Measurements from ENCODE around the gene MOB2.
A peak's percentile ranks its signal among the peaks of the same experiment; 100 is the strongest.

MOB2 gene

DNA sequence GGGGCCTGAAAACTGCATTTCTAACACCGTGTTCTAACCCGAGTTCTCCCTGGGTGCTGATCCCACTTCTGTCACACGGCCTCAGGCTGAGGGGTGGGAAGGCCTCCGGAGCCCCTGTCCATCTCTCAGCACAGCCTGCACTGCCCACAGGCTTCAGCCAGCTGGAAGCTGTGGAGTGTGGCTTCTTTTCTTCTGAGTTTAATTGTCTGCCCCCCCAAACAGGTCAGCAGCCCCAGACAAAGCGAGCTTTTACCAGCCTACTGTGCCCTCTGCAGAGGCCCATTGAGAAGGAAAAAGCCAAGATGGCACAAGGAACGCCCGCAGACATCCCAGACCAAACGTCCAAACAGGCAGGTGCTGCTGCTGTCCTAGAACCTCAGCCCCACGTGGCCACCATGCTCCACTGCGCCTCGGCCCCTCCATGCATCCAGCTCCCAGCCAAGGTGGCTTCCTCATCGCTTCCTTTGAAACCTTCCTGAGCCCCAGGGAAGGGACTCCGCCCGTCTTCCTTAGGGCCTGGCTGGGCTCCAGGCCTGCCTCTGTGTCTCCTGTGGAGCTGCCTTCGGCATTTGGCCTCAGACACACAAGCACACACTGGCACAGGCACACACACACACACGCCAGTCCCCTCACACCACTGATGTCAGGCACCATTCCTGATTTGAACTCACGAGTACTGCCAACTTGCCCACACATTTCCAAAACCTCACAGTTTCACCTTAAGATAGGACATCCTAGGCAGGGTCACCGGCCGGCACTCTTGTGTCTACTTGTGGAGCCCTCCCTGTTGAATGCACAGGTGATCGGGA lies 1.7 kb downstream of the MOB2 start:
- no peak for DNase-seq

DNA sequence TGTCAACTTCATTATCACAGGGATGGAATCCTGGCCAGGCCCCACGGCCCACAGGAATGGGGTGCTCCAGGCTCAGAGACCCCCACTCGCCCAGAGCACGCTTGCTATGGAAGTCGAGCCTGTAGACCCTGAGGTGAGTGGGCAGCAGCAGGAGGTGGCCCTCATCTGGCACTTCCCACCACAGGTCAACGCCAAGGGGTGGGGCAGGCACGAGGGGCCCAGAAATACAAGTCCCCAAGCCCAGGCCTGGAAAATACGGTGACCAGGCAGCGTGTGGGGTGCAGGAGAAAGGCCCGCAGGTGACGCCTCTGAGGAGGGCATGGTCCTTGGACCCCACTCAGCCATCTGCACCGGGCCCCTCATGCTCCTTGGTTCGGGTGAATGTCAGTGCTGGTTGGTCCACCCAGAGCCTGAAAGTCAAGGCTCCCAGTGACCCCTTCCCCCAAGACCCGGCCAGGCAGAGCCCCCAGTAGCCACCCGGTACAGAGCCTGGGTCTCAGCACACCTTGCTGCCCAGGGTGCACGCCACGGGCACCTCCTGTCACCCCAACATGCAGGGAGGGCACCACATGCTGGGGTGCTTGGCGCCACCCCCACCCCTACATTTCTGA lies 2.4 kb downstream of the MOB2 start:
- no peak for DNase-seq

DNA sequence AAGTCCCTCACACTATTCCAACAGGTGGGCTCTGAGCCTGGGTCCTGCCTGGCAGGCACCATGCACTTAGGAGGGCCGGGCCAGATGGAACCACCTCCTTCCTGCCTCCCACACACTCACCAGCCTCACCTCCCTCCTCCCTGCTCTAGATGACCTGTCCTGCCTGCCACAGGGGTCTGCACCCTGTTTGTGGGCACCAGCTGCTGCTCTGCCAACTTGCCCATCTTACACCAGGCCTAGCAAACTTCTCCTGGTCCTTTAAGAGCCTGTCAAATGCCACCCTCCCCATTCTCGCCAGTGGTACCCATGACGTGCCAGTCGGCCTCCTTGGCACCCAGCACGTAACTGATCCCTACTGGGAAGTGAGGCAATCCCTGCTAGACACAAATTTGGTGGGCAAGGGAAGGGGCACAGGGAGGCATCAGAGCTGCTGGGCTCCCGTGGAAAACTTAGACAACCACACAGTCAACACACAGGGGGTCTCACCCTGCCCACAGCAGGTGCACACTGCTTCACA lies 3.1 kb downstream of the MOB2 start:
- no peak for DNase-seq

DNA sequence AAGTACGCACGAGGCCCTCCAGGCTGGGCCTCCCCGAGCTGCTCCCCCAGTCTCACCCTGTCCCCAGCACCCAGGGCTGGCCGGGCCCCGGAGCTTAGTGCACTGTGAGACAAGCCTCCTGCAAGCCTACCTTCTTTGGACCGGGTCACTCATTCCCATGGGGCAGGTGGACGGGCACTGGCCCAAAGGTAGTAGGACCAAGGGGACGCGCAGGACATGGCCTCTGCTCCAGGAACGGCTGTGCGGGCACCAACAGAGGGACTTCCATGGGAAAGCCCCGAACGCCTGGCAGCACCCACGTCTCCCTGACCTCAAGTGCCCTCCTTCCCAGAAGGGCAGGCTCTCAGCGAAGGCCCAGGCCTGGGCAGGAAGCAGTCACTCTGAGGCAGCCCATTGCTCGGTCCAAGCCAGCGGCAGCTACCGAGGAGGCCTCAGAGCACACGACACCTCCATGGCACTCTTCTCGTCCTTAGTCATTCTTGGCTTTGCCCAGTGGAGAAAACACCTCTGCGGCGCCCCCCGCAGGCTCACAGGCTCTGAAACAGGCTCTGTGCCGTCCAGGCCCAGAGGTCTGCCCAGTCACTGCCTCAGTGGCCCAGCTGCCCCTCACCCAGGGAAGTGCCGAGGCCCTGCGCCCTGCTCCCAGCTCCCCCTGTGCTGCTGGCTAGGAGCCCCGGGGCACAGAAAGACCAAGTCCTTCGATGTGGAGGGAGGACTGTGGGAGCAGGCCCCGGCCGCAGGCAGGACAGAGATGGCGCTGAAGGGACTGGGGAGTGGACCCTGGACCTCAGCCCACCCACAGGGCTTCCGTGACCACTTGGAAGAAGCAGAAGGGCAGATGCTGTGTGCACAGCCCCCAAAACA lies 3.8 kb downstream of the MOB2 start:
- DNase-seq, result peak in 2 of 3 donors; percentile 30 to 41

DNA sequence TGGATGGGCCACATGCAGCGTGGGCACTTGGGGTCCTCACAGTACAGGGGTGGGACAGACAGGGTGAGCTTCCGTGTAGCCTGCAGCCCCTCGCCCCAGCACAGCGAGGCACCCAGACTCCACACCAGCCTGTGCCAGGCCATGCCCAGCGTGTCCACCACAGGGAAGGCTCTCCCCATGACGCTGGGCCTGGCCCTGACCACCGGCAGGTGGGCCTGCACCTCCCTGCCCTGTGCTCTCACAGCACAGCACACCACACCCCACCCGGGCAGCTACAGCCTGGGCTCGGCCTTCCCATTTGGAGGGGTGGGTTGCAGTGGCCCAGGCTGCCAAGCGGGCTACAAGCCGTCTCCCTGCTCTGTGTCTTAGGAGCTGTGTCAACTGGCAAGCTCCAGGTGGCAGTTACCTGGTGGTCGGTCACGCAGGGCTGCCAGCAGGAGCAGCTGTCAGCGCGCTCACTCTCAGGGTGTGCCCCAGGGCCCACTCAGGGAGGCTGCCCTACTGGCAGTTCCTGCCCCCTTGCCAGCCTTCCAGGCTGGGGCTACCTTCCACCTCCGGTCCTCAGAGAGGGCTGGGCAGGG lies 4.6 kb downstream of the MOB2 start:
- DNase-seq, result no peak

DNA sequence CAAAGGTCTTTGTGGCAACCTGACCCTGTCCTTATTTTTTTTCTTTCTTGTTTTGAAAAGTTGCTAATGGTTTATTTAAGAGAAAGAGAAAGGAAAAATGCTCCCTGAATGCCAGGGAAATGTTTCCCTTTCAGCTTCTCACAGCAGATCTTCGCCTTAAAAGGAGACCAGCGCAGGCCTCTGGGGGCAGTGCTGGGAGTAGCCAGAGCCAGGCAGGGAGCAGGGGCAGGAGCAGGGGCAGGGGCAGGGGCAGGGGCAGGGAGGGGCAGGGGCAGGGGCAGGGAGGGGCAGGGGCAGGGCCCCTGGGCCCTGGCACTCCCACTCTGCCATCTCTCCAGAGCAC lies 5.1 kb downstream of the MOB2 start:
- no peak for DNase-seq

DNA sequence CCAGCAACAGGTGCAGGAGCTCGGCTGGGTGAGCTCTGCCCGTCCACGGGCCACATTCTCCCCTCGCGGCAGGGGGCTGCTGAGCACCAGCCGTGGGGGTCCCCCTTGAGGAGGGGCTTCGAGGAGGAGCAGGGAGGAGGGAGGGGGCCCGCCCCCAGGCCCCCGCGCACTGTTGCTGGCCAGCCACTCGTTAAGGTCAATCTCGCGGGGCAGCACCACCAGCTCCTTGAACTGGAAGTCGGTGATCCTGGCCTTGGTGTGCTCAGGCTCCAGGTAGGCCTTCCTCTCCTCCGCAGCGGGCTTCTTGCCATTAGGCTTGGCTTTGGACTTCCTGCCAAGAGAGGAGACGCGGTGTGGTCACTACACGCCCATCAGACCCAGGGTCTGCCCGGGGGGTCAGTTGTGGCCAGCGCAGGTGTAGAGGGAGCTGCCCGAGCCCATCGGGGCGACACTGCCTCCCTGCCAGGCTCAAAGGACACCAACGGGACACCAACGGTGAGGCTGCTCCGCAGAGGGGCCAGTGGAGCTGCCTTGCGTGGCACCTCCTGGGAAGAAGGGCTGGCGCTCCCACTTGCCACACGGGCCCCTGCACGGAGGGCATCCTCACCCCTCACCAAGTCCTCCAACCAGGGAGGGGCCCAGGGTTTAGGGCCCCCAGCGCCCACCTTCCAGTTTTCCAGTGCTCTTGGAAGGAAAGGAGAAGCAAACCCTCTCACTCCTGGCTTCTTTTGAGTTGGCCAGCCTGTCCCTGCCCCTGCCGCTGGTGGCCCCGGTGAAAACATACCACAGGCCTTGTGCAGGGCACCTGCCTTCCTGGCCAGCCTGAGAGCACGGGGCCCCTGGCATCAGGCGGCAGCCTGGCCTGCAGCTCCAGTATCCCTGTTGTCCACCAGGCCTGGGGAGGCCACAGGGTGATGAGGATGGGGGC lies 5.8 kb downstream of the MOB2 start:
- no peak for DNase-seq

DNA sequence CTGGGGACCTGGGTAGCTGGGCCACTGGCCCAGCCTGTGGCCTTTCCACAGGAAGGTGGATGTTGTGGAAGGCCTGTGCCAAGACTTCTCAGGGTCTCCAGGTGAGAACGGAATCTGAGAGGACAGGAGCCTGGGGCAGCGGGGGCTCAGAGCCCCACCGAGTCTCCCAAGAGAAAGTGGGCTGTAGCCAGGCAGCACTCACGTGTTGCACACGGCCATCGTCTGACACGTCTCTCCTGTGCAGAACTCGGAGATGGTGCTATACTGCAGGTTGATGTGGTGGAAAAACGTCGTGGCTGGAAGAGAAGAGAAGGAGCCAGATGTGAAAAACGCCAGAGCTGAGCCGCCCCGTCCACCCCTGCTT lies 6.4 kb downstream of the MOB2 start:
- DNase-seq, result no peak

DNA sequence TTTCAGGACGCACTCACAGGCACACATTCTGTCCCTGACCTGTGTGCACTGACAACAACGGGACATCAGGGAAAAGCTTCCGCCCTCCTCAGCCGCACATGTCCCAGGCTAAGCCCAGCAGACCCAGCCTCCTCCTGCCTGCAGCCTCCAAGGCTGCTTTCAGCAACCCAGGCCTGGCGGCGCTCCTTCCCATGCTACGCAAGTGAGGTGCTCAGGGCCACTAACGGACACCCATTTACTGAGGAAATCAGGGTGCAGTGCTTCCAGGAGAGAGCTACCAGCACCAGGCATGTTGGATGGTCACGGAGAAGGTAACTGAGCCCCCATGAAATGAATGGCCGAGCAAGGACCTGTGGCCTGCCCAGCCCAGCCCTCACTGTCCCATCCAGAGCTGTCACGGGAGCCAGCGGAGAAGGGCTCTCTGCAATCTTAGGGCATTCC lies 6.9 kb downstream of the MOB2 start:
- DNase-seq, result no peak

DNA sequence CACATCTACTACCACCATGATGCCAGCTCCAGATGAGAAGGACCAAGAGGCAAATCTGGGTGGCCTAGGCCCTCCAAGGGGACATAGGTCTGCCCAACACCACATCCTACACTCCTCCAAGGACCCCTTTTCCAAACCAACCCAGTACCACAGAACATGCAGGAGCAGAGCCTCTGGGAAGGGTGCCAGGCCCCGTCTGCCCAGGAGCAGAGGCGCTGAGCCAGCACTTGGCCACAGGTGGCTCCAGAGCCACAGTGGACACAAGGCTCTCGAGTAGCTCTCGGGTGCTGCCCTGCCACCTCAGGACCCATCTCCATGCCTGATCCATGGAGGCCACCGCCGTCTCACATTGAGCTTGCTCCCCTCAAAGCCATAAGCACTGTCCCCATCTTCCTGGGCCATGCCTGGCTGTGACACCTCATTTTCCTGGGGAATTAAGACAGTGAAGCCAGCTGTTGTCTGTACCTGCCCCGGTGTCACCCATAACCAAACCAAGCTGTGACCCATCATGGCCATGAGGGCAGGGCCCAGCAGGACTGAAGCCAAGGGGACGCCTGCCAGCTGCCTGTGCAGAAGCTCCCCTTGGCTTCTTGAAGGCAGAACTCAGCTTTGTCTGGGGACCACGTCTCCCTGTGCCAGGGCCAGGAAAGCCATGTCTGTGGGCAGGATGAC lies 7.4 kb downstream of the MOB2 start:
- no peak for DNase-seq

DNA sequence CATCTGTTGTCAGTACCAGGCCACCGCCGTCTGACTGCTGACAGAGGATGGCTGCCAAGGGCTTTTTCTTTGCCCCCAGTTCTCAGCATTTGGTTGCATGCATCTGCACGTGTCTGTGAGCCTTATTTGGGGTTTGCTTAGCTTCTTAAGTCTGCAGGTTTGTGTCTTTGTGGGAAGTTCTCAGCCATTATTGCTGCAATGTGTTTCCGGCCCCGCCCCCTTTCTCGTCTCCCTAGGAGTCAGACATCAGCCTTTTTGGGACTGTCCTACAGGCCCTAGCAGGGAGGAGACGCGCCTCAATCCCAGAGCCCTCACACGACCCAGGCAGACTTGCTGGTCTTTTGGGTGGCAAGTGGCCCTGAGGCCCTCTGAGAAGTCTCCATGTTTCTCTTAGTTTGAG lies 8.0 kb downstream of the MOB2 start:
- DNase-seq, result peak; percentile 56 to 73 (median 61)

DNA sequence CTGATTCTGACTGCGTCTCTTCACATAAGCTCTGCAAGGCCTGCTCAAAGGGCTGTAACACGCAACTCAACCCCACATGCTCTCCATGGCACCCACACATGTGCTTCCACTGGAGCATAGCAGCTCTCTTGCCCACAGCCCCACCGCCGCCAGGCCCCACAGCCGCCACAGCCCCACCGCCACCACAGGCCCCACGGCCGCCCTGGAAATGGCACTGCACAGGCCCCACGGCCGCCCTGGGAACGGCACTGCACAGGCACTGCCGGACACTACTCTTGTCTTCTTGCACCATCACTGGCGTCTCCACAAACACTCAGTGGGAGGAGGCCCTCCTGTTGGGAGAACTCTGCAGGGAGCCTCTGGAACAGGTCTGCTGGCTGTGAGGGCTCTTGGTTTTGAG lies 8.6 kb downstream of the MOB2 start:
- DNase-seq, result no peak

DNA sequence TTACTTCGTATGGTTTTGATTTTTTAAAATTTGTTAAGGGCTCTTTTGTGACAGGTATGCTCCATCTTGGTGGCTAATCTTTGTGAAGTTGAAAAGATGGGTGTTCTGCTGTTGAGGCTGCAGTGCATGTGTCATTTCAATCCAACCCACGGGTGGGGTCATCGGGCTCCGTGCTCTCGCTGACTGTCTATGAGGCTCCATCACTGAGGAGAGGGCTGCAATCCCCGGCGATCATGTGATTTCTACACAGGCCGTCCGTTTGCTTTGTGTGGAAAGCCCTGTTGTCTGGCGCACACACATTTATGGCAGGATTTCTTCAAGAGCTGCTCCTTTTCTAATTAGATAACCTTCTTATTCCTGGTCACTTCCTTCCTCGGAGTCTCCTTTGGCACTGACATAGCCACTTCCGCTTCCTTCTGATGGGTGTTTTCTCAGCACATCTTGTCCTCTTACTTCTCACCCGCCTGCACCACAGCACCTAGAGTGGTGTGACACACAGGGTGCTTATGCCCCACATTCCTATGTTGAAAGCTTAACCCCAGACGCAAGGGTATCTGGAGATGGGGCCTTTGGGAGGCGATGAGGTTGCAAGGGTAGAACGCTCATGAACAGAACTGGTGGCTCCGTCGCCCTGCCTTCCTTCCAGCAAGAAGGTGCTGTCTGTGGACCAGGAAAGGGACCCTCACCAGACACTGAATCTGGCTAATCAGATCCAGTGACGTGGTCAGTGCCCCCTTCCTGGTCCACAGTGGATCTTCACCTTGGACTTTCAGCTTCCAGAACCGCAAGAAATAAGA lies 9.4 kb downstream of the MOB2 start:
- DNase-seq, result no peak

DNA sequence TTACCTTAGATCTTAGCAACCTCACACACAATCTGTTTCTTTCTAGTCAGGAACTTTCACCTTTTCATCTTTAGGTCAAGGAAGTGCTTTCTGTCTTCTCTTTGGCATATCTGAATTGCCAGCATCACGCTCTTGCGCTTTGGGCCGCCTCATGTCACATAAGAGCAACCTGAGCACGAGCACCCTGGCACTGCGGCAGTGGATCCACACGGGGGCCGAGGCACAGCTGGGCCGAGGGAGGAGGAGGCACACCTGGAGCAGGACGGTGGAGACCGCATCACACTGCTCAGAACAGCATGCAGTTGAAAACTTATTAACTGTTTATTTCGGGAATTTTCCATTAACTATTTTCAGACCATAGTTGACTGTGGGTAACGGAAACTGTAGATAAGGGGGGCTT lies 10.7 kb downstream of the MOB2 start:
- DNase-seq, result no peak

DNA sequence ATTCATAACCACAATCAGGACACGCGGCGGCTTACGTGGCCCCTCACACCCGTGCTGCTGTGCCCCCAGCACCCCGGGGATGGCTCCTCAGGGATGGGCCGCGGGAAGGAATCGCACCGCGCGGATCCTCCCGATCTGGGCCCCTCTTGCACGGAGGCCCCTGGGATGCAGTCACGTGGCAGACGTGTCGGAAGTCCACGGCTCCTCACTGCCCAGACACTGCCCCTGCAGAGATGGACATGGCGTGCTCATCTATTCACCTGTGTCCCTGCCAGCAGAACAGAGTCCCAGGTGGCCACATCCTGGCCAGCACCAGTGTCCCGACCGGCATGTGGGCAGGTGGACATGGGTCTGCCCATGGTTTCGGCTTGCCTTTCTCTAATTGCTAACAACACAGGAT lies 12.8 kb downstream of the MOB2 start:
- DNase-seq, result no peak

DNA sequence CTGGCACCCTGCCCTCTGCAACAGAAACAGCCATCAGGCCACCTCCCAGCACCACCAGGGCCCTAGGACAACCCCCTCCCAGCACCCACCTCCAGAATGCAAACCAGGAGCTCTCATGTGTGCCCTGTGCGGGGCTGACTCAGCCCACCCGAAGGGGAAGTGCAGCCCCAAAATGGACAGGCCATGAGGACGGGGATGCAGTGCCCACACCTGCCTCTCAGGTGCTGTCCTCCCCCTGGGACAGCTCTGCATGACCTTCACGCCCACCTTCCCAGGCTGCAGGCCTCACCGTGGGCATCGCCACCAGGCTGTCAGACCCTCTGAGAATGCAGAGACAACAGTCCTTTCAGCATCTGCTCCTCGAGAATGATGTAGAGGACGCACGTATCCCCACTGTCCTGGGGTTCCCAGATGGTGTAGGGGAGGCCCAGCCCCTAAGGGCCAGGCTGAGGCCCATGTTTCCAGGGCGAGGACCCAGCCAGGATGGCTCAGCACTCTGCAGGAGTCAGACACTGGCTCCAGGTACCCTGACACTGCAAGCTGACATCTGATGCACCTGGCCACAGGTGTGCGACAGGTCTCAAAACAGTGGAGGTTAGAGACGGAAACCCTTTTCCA lies 13.5 kb downstream of the MOB2 start:
- no peak for DNase-seq

DNA sequence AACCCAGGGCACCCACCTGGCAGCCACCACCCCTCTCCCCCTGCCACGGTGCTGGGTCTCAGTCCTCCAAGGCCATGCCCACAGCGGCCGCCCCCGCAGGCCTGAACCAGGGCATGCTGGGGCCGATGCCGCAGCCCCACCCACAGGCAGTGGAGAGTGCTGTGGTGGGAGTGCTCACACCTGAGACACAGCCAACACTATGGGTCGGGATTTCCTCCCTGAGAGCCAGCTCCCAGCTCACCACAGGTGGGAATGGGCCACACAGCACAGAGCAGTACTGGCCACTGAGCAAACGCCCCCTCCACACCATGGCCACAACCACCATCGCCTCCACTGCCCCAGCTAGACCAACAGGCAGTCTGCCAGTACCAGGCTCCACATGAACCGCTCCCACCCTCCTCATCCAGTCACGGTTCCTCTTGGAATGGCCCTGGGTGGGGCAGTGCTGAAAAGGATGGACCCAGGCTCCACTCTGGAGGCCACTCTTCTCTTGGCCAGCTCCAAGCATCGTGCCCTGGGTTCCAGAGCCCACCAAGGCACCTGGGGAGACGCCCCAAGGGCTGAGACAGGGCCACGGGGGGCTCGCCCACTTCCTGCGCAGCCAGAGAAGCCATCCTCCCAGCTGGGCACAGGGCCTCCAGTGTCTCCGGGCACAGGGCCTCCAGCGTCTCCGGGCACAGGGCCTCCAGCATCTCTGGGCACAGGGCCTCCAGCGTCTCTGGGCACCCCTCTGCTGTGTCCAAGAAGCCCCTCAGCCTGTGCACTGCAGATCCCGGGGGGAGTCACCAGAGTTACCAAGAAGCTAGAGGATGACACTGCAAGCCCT lies 14.2 kb downstream of the MOB2 start:
- no peak for DNase-seq

DNA sequence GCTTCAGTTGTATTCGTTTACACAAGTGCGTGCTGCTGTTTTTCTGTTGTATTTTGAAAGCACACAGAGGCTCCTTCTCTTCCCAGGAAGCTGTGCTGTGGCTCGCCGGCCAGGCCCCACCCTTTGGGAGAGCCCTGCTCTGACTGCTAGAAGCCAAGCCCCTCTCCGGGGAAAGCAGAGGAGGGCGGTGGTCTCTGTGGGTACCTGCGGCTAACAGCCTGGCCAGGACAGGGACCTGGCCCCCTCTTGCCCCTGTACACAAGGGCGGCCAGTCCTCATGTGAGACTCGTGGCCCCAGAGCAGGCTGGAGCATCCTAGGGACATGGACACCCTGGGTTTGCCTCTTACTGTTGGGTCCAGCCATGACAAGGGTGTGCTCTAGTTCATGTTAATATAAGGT lies 14.8 kb downstream of the MOB2 start:
- no peak for DNase-seq
